Small intestine (tissue), 7 donors: ENCODE data around the gene NEURL1B. TPM values are rescaled to one million over a fixed set of nuclear protein-coding genes. Genes with fewer than 3 reads are reported as not detected.
"Not testable (repeated sequence)": the region's sequence is repeated elsewhere in the genome, so short reads cannot be mapped to it uniquely, and the experiment has no call there.

Source experiments
- DNase-seq, 2 donors: peaks; one replicate each; pipeline versions ENCODE4 v3.0.0 to v3.0.0-alpha.2; 2013
- FAIRE-seq: peaks from 2 replicates; lab custom pipeline; 2012; peaks lifted over from hg19 to GRCh38; lab: Jason Lieb, UNC
- H3K27ac ChIP-seq, 3 donors: one replicate each; pipeline ENCODE4 v1.5.1; 2013; ENCODE audit warnings: low read length in 2 of 3, mild to moderate bottlenecking in 2 of 3, control low read depth in 1 of 3, inconsistent platforms in 1 of 3, low read depth in 1 of 3, moderate library complexity in 1 of 3
- H3K27me3 ChIP-seq, 3 donors: one replicate each; pipeline ENCODE4 v1.6.1; 2013; ENCODE audit warnings: low read length in 3 of 3, inconsistent platforms in 1 of 3; ENCODE audit not compliant: control insufficient read depth in 3 of 3, insufficient read depth in 3 of 3
- H3K36me3 ChIP-seq, 3 donors: one replicate each; pipeline ENCODE4 v1.6.1; 2013; ENCODE audit warnings: low read length in 3 of 3, inconsistent platforms in 1 of 3, low read depth in 1 of 3, mild to moderate bottlenecking in 1 of 3, moderate library complexity in 1 of 3; ENCODE audit not compliant: control insufficient read depth in 3 of 3, insufficient read depth in 2 of 3
- H3K4me1 ChIP-seq, 3 donors: one replicate each; pipeline ENCODE4 v1.6.1; 2013; ENCODE audit warnings: low read length in 2 of 3, inconsistent platforms in 1 of 3, low read depth in 1 of 3, mild to moderate bottlenecking in 1 of 3, moderate library complexity in 1 of 3; ENCODE audit not compliant: control insufficient read depth in 3 of 3, insufficient read depth in 2 of 3
- H3K4me3 ChIP-seq, 3 donors: one replicate each; pipeline ENCODE4 v1.5.1; 2013; ENCODE audit warnings: low read length in 3 of 3, control low read depth in 1 of 3, inconsistent platforms in 1 of 3, low read depth in 1 of 3, mild to moderate bottlenecking in 1 of 3, moderate library complexity in 1 of 3
- H3K9me3 ChIP-seq, 2 donors: one replicate each; pipeline ENCODE4 v1.6.1; 2013; ENCODE audit warnings: low read depth in 1 of 2, low read length in 1 of 2; ENCODE audit not compliant: control insufficient read depth in 2 of 2, insufficient read depth in 1 of 2
- WGBS, 3 donors: extraction: QIAGEN DNeasy Blood & Tissue Kit; methylation state at CpG; one replicate each; pipeline ENCODE4 v1.1.7; 2013; 5-methylcytosine and 5-hydroxymethylcytosine counted together
- polyA plus RNA-seq, 4 donors: library from polyadenylated mRNA; stranded (reverse) in 3 of 4; unstranded in 1 of 4; fragments of 200-250 nt in 3 of 4; fragments of 120-200 nt in 1 of 4; gene quantifications; one replicate each; pipeline versions ENCODE4 v1.2.1 to v1.2.3, GENCODE V29; 2013
- donor health status: healthy with polysubstance abuse.
- donor health status: control.
- donor health status: control.
- donor health status: Bipolar disorder and iron deficiency.
- donor health status: healthy.

The NEURL1B gene
- polyA plus RNA-seq, 4 donors: 2.7 to 21.0 (median 10.9) TPM

- Histone ChIP-seq H3K4me1 (peaks cover 3 to 51% (median 4%) of the 10 kb centered on the region in 3 donors), H3K4me3 (no peak overlapping the region), H3K27ac (no peak overlapping the region), H3K36me3 (peaks cover 0 to 26% (median 0%) of the 10 kb centered on the region in 3 donors), H3K27me3 (no peaks in the 10 kb centered on the region), H3K9me3 (peaks cover 0 to 3% of the 10 kb centered on the region in 2 donors)
- DNase-seq (no peak), FAIRE-seq (no peak)
- whole genome bisulfite sequencing, 3 donors: 91 to 97% (median 93%) methylated on average over 15 of the region's 15 CpGs
These were observed 35.9 kb downstream of the NEURL1B start for GRCh38 chr5:172676914-172677475.

- not testable (repeated sequence) for FAIRE-seq, H3K9me3 ChIP-seq, H3K4me3 ChIP-seq, H3K27me3 ChIP-seq, DNase-seq
- WGBS, 3 donors: 88 to 92% (median 90%) methylated on average over 5 of the region's 5 CpGs
- peak overlapping the region in 1 of 3 donors; percentile 57 for H3K27ac ChIP-seq
- H3K36me3 ChIP-seq: peaks cover 0 to 30% (median 0%) of the 10 kb centered on the region in 3 donors
- peaks cover 0 to 40% (median 4%) of the 10 kb centered on the region in 3 donors for H3K4me1 ChIP-seq
These were observed 37.4 kb downstream of the NEURL1B start for GRCh38 chr5:172678362-172678874.

GRCh38 chr5:172678902-172679301 is 37.8 kb downstream of the NEURL1B start:
- FAIRE-seq: no peak
- WGBS, 3 donors: 35 to 43% (median 42%) methylated on average over 7 of the region's 7 CpGs
- no peaks in the 10 kb centered on the region for H3K27me3 ChIP-seq
- H3K27ac ChIP-seq: peak overlapping the region in 2 of 3 donors; percentile 28 to 57
- H3K4me3 ChIP-seq: no peak overlapping the region
- peaks cover 0 to 30% (median 0%) of the 10 kb centered on the region in 3 donors for H3K36me3 ChIP-seq
- peaks cover 0 to 3% of the 10 kb centered on the region in 2 donors for H3K9me3 ChIP-seq
- DNase-seq: peak; percentile 58 to 74
- H3K4me1 ChIP-seq: peaks cover 0 to 35% (median 4%) of the 10 kb centered on the region in 3 donors

GRCh38 chr5:172679628-172680212 is 38.7 kb downstream of the NEURL1B start:
- 17 to 59% (median 43%) methylated on average over 8 of the region's 8 CpGs for WGBS, 3 donors
- no peak overlapping the region for H3K4me3 ChIP-seq
- H3K9me3 ChIP-seq: peaks cover 0 to 3% of the 10 kb centered on the region in 2 donors
- peaks cover 0 to 30% (median 0%) of the 10 kb centered on the region in 3 donors for H3K36me3 ChIP-seq
- peaks cover 0 to 28% (median 4%) of the 10 kb centered on the region in 3 donors for H3K4me1 ChIP-seq
- DNase-seq: peak; percentile 64
- no peak for FAIRE-seq
- H3K27ac ChIP-seq: peak overlapping the region; percentile 35 to 57 (median 39)
- H3K27me3 ChIP-seq: peaks cover 0 to 2% (median 0%) of the 10 kb centered on the region in 3 donors

GRCh38 chr5:172680921-172681320 is 39.9 kb downstream of the NEURL1B start:
- WGBS, 3 donors: 64 to 90% (median 78%) methylated on average over 5 of the region's 5 CpGs
- peaks cover 0 to 22% (median 4%) of the 10 kb centered on the region in 3 donors for H3K4me1 ChIP-seq
- H3K4me3 ChIP-seq: no peak overlapping the region
- H3K9me3 ChIP-seq: peaks cover 0 to 3% of the 10 kb centered on the region in 2 donors
- peaks cover 0 to 2% (median 0%) of the 10 kb centered on the region in 3 donors for H3K27me3 ChIP-seq
- H3K36me3 ChIP-seq: peaks cover 0 to 32% (median 0%) of the 10 kb centered on the region in 3 donors
- DNase-seq: no peak
- FAIRE-seq: no peak
- no peak overlapping the region for H3K27ac ChIP-seq

GRCh38 chr5:172681421-172681820 is 40.4 kb downstream of the NEURL1B start:
- H3K27ac ChIP-seq: no peak overlapping the region
- peaks cover 0 to 3% of the 10 kb centered on the region in 2 donors for H3K9me3 ChIP-seq
- FAIRE-seq: no peak
- H3K4me3 ChIP-seq: no peak overlapping the region
- no peak for DNase-seq
- peaks cover 0 to 33% (median 0%) of the 10 kb centered on the region in 3 donors for H3K36me3 ChIP-seq
- 90 to 93% (median 92%) methylated on average over 4 of the region's 4 CpGs for WGBS, 3 donors
- H3K4me1 ChIP-seq: peaks cover 0 to 19% (median 4%) of the 10 kb centered on the region in 3 donors
- peaks cover 0 to 2% (median 0%) of the 10 kb centered on the region in 3 donors for H3K27me3 ChIP-seq

- peaks cover 0 to 3% of the 10 kb centered on the region in 2 donors for H3K9me3 ChIP-seq
- peaks cover 0 to 32% (median 3%) of the 10 kb centered on the region in 3 donors for H3K36me3 ChIP-seq
- DNase-seq (no peak), FAIRE-seq (no peak)
- no peak overlapping the region for H3K27ac ChIP-seq
- WGBS, 3 donors: 84 to 92% (median 91%) methylated on average over 37 to 47 of the region's 47 CpGs
- peaks cover 2 to 33% (median 12%) of the 10 kb centered on the region in 3 donors for H3K4me1 ChIP-seq
- no peak overlapping the region for H3K4me3 ChIP-seq
- peaks cover 0 to 2% (median 0%) of the 10 kb centered on the region in 3 donors for H3K27me3 ChIP-seq
These were observed 42.2 kb downstream of the NEURL1B start for GRCh38 chr5:172683264-172683644.

GRCh38 chr5:172683645-172684471 is 42.8 kb downstream of the NEURL1B start:
- Histone ChIP-seq H3K27me3 (peaks cover 0 to 2% (median 0%) of the 10 kb centered on the region in 3 donors), H3K4me3 (no peak overlapping the region), H3K4me1 (peaks cover 2 to 36% (median 10%) of the 10 kb centered on the region in 3 donors), H3K9me3 (peaks cover 0 to 3% of the 10 kb centered on the region in 2 donors), H3K27ac (no peak overlapping the region), H3K36me3 (peaks cover 0 to 33% (median 3%) of the 10 kb centered on the region in 3 donors)
- FAIRE-seq: no peak
- WGBS, 3 donors: 61 to 93% (median 80%) methylated on average over 106 to 125 of the region's 125 CpGs
- DNase-seq: peak in 1 of 2 donors; percentile 75
